ENCODE data around the gene BLOC1S3. TPM values are rescaled to one million over a fixed set of nuclear protein-coding genes. Genes with fewer than 3 reads are reported as not detected.

The BLOC1S3 gene, protein sequence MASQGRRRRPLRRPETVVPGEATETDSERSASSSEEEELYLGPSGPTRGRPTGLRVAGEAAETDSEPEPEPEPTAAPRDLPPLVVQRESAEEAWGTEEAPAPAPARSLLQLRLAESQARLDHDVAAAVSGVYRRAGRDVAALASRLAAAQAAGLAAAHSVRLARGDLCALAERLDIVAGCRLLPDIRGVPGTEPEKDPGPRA
- total RNA-seq: 10 to 100 TPM; 12.9 to 15.2 TPM
- 10.1 to 12.9 reads per million in 2 donors for total RNA-seq

DNA sequence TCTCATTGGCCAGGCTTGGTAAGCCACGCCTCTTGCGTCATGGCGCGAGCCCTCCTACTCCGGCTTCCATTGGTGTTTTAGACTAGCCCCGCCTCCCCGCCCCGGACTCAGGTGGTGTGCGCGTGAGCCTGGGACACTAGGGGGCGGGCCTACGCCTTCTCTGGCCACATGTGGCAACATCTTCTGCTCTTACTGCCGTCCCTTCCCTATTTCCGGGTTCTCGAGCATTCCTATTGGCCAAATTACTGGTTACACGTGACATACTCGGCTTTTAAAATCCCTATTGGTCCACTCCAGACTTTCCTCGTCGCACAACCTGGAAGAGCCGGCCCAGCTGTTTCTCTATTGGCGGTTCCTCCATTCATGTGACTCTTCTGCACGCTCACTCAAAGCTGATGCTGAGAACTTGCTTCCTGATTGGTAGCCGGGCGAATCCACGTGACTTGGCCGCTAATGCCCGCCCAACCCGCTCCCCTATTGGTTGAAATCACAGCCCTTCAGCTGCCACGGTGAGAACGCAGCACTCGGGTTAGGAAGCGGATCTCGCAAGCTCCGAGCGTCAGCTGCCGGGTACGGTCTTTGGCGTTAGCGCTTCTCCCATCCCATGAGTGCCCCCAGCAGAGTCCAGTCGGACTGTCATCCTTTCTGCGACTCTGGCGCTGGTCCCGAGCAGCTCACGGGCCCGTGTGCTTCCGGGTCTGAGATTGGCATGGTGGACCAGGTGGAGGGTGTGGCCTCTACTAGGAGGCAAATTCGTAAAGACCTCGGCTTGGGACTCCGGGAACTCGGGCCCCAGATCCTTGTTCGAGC, at the start of gene BLOC1S3:
Gene BLOC1S3 (plus strand): TSS at position 523 of the 810 bp plus-strand sequence. CDS start 513 bp downstream, outside the sequence.
- no peaks in the 10 kb centered on the region for H3K9me3 ChIP-seq (ENCODE audit: control insufficient read depth, low read length, poor library complexity, severe bottlenecking)
- Mint-ChIP-seq H3K27me3 (no peaks in the 10 kb centered on the region), H3K4me1 (peaks cover 24% of the 10 kb centered on the region), H3K4me3 (peak within 1 kb of the TSS; percentile 98), H3K27ac (peak within 1 kb of the TSS; percentile 83), H3K36me3 (ENCODE audit: low read depth) (peaks cover 8% of the 10 kb centered on the region)
- peak; percentile 87 for ATAC-seq
- peak; percentile 99 to 100 (median 99) for DNase-seq

DNA sequence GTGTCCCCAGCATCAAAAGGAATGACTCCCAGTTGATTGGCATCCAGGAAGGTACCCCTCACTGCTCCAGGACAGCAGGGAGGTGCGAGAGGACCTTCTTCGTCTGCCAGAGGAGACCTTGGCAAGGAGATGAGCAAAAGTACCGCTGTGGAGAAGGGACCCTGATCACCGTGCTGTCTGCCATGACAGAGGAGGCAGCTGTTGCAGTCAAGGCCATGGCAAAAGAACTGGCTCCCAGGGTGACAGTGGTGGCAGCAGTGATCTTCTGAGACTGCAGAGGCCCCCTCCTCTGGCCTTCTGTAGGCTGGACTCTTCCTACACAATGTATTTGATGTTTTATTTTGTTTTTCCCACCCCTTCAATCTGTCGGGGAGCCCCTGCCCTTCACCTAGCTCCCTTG, 49.8 kb upstream of the BLOC1S3 start:
- Mint-ChIP-seq H3K27me3 (no peaks in the 10 kb centered on the region), H3K4me3 (peak overlapping the region; percentile 12), H3K4me1 (peaks cover 10% of the 10 kb centered on the region), H3K27ac (no peak overlapping the region), H3K36me3 (ENCODE audit: low read depth) (no peaks in the 10 kb centered on the region)
- no peak for DNase-seq
- no peak for ATAC-seq
- H3K9me3 ChIP-seq (ENCODE audit: control insufficient read depth, low read length, poor library complexity, severe bottlenecking): no peaks in the 10 kb centered on the region

DNA sequence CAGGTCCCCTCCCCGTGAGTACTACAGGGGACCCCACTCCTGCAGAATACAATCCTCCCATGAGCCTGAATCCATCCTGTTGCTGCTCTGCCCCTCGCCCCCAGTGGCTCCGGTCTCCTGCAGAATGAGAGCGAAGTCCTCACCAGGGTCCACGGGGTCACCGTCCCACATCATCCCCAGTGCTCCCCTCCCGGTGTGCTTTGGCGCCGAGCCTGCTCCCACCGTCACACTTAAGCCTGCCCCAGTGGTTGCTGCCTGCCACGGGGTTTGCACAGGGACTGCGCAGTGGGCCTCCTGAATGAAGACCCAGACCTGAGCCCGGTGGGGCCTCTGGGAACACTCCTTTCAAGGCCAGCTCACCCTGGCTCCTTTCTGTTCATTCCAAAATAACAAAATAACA, 48.3 kb upstream of the BLOC1S3 start:
- no peak for ATAC-seq
- H3K36me3 Mint-ChIP-seq (ENCODE audit: low read depth): no peaks in the 10 kb centered on the region
- peaks cover 11% of the 10 kb centered on the region for H3K4me1 Mint-ChIP-seq
- no peak overlapping the region for H3K4me3 Mint-ChIP-seq
- no peak for DNase-seq
- no peaks in the 10 kb centered on the region for H3K27me3 Mint-ChIP-seq
- no peak overlapping the region for H3K27ac Mint-ChIP-seq
- no peaks in the 10 kb centered on the region for H3K9me3 ChIP-seq (ENCODE audit: control insufficient read depth, low read length, poor library complexity, severe bottlenecking)

DNA sequence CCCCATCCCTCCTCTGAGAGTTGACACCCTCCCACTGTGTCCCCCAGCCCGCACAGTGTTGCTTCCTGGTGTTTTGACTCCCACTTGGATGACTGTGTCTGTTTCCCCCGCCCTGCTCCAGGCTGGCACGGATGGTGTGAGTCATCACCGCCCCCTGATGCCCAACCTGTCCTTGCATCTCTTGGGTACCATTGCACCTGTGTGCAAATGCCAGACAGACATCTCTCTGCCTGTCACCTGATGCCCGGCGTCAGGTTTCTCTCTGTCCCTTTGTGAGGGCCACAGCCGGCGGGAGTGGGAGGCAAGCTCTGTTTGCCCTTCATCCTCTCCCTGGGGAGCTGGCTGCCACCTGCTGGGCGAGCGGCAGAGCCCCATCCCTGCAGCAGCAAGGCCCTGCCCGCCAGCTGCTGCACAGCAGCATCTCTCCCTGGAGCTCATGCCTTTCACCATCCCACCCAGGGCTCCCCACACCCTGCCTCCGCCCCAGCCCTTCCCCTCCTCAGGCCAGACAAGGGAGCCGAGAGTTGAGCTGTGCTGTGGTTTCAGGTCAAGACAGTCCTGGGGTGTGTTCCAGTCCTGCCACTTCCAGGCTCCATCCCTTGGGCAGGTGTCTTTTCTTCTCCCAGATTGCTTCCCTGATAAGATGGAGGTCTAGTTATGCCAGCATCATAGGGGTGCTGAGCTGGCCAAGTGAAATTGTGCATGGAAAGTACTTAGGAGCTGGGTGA, 47.5 kb upstream of the BLOC1S3 start:
- no peak overlapping the region for H3K27ac Mint-ChIP-seq
- no peak for DNase-seq
- ATAC-seq: no peak
- H3K4me1 Mint-ChIP-seq: peaks cover 8% of the 10 kb centered on the region
- H3K27me3 Mint-ChIP-seq: no peaks in the 10 kb centered on the region
- H3K9me3 ChIP-seq (ENCODE audit: control insufficient read depth, low read length, poor library complexity, severe bottlenecking): no peaks in the 10 kb centered on the region
- no peaks in the 10 kb centered on the region for H3K36me3 Mint-ChIP-seq (ENCODE audit: low read depth)
- H3K4me3 Mint-ChIP-seq: no peak overlapping the region

DNA sequence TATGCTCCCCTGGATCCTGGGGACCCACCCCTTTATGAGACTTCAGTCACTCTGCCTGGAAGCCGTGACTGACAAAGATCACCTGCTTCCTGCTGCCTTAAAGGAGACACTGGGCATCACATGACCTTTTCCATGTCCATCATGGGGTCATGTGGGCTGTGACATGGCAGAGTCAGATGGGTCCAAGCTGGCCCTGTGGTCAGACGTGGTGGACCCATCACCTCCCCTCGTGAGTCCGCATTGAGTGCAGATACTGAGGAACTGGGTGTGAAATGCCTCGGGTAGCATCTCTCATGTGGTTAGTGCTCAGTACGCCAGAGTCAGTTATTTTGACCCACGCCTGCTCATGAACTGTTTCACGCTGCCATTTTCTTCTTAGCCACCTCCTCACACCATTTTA, 44.9 kb upstream of the BLOC1S3 start:
- Mint-ChIP-seq H3K4me1 (peaks cover 15% of the 10 kb centered on the region), H3K27ac (no peak overlapping the region), H3K36me3 (ENCODE audit: low read depth) (no peaks in the 10 kb centered on the region), H3K4me3 (no peak overlapping the region), H3K27me3 (no peaks in the 10 kb centered on the region)
- no peaks in the 10 kb centered on the region for H3K9me3 ChIP-seq (ENCODE audit: control insufficient read depth, low read length, poor library complexity, severe bottlenecking)
- ATAC-seq (no peak), DNase-seq (no peak)

DNA sequence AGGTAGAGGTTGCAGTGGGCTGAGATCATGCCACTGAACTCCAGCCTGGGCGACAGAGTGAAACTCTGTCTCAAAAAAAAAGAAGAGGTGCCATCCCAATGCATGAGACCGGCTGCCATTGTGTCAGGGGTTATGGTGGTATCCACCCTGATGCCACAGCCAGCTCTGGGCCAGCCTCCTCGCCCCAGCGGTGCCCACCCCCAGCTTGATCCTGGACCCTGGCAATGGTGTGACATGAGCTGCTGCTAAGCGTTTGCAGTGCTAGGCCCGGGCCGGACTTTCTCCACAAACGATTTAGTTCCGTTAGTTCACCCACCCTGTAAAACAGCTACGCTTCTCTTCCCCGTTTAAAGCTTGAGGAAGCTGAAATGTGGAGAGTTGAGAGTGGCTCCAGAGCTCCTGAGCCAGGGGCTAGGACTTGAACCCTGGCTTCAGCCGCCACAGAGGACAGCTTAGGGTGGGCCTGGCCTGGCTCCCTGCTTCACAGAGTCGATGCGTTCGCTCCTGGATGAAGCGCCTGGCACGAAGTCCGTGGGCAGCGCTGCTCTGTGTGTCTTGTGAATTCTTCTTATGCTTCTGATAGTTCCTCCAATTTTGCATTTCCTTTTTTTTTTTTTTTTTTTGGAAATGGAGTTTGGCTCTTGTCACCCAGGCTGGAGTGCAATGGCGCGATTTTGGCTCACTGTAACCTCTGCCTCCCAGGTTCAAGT, 43.3 kb upstream of the BLOC1S3 start:
- Mint-ChIP-seq H3K27ac (no peak overlapping the region), H3K4me1 (peaks cover 16% of the 10 kb centered on the region)

DNA sequence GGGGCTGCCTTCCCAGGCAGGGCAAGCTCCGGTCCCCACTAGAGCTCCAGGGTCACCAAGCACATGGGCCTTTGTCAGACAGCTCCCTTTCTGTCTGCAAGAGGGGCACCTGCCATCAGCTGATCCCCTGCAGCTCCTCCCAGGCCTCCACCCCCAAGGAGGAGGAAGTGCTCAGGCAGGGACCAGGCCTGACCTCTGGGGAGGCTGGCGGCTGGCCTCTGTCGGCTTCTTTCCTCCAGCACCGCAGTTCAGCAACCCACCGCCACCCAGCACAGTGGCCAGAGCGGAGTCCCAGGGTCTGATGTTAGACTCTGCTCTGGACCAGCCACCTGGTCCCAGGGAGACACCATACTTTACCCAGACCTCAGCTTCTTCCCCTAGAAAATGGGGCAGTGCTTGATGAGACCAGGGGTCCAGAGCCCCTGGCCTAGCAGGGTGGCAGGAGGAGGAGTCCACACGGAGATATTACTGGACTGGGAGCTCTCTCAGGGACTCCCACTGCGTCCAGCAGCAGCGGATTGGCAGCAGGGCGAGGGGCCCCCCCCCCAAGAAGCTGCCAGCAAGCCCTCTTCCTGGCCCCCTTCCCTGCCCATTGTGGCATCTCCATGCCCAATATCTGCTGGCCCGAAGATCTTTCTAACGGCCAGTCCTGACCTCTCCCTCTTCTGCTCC, 41.9 kb upstream of the BLOC1S3 start:
- no peaks in the 10 kb centered on the region for H3K9me3 ChIP-seq (ENCODE audit: control insufficient read depth, low read length, poor library complexity, severe bottlenecking)
- H3K36me3 Mint-ChIP-seq (ENCODE audit: low read depth): no peaks in the 10 kb centered on the region
- no peak overlapping the region for H3K27ac Mint-ChIP-seq
- peaks cover 17% of the 10 kb centered on the region for H3K4me1 Mint-ChIP-seq
- ATAC-seq (no peak), DNase-seq (no peak)
- H3K4me3 Mint-ChIP-seq: no peak overlapping the region
- H3K27me3 Mint-ChIP-seq: no peaks in the 10 kb centered on the region

More for the DNA sequence above, 43.3 kb upstream of the BLOC1S3 start:
- no peaks in the 10 kb centered on the region for H3K36me3 Mint-ChIP-seq (ENCODE audit: low read depth)
- no peaks in the 10 kb centered on the region for H3K9me3 ChIP-seq (ENCODE audit: control insufficient read depth, low read length, poor library complexity, severe bottlenecking)
- no peak overlapping the region for H3K4me3 Mint-ChIP-seq
- DNase-seq (no peak), ATAC-seq (no peak)
- no peaks in the 10 kb centered on the region for H3K27me3 Mint-ChIP-seq

DNA sequence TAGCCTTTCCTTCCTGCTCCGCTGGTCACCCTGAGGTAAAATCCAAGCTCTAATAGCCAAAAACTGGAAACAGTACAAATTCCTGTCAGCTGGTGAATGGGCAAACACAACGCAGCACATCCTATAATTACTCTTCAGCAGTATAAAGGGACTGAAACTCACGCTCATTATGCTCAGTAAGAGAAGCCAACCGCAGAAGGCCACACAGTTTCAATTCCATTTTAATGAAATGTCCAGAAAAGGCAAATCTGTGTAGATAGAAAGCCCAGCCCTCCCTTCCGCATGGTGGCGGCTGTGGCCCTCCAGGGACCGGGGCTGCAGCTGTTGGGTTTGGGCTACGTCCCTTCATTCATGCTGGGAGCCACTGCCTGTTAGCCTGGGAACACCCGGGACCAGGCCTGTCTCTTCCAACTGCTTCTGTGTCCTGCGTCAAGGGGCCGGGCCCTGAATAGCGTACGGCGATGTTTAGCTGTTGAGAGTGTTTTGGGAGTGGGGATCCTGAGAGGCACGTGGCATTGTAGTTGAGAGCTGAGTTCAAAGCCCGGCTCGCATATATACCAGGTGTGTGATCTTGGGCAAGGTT, 41.3 kb upstream of the BLOC1S3 start:
- Mint-ChIP-seq H3K4me1 (peaks cover 14% of the 10 kb centered on the region), H3K4me3 (no peak overlapping the region), H3K36me3 (ENCODE audit: low read depth) (no peaks in the 10 kb centered on the region), H3K27me3 (no peaks in the 10 kb centered on the region), H3K27ac (peak overlapping the region; percentile 78)
- DNase-seq: no peak
- no peak for ATAC-seq
- H3K9me3 ChIP-seq (ENCODE audit: control insufficient read depth, low read length, poor library complexity, severe bottlenecking): no peaks in the 10 kb centered on the region

DNA sequence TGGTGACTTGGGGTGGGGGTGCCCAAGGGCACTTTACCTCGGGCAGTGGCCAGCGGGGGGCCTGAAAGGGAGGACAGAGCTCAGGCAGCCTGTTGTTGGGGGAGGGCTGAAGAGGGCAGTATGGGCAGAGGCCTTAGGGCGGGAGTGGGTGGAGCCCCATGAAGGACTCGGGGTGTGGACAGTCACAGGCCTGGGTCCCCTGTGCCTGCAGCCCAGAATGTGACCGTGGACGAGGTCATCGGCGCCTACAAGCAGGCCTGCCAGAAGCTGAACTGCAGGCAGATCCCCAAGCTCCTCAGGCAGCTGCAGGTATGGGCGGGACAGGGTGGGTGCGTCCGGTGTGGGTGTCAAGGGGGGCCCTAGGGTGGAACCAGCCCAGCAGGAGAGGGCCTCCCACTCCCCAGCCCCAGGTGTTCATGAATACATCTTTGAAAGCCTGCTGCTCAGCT, 40.3 kb upstream of the BLOC1S3 start:
- Mint-ChIP-seq H3K4me3 (no peak overlapping the region), H3K27ac (peak overlapping the region; percentile 78), H3K36me3 (ENCODE audit: low read depth) (peaks cover 3% of the 10 kb centered on the region), H3K4me1 (peaks cover 17% of the 10 kb centered on the region), H3K27me3 (no peaks in the 10 kb centered on the region)
- DNase-seq (no peak), ATAC-seq (no peak)
- no peaks in the 10 kb centered on the region for H3K9me3 ChIP-seq (ENCODE audit: control insufficient read depth, low read length, poor library complexity, severe bottlenecking)

DNA sequence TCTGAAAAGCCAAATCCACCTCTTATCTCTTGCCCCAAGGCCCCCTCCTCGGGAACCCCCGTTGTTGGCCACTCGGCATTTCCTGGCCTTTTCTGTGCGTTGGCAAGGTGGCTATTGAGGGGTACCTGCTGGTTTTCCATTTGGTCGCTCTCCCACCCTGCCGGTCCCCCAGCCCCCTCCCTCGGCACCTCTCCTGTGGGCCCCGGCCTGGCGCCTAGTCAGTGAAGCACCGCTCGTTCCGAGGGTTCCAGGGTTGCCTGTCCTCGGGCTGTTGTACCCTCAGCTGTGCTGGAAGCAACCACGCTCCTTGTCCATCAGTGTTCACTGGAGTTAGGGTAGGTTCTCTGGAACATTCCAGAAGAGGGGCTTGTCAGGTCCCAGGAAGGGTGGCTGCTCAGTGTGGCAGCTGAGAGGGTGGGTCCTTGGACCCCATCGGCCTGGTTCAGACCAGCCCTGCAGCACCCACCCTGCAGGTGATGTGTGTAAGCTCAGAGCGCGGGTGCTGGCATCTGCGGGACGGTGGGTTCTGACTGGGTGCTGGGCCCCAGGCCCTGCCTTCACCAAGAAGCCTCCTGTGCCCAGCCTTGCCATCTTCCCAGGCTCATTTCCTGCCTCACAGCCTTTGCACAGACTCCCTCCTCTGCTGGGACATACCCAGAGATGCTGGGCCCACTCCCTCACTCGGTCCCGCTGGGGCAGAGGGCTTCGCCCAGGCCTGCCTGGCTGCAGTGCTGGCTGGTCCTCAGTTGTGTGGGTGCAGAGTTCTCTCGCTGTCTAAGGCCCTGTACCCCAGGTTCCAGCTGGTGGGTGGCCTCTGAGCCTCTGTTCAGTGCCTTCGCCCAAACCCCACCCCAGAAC, 39.1 kb upstream of the BLOC1S3 start:
- peaks cover 13% of the 10 kb centered on the region for H3K4me1 Mint-ChIP-seq
- no peak for ATAC-seq
- no peaks in the 10 kb centered on the region for H3K9me3 ChIP-seq (ENCODE audit: control insufficient read depth, low read length, poor library complexity, severe bottlenecking)
- H3K27me3 Mint-ChIP-seq: no peaks in the 10 kb centered on the region
- no peak overlapping the region for H3K4me3 Mint-ChIP-seq
- H3K36me3 Mint-ChIP-seq (ENCODE audit: low read depth): peaks cover 3% of the 10 kb centered on the region
- DNase-seq: no peak
- no peak overlapping the region for H3K27ac Mint-ChIP-seq

DNA sequence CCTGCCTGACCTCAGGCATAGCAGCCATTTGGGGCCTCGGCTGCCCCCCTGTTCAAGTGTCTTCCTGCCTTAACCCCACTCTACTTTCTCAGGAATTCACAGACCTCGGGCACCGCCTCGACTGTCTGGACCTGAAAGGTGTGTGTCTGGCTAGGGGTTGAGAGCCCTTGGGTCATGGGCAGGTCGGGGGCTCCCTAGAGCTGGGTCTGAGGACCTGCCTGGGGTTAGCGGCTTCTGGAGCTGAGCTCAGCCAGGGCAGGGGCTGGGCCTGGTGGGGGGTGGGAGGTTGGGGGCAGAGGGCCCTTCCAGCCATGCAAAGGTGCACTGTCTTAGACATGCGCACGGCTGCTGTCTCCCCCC, 38.5 kb upstream of the BLOC1S3 start:
- H3K4me1 Mint-ChIP-seq: peaks cover 13% of the 10 kb centered on the region
- no peak overlapping the region for H3K27ac Mint-ChIP-seq
- no peaks in the 10 kb centered on the region for H3K27me3 Mint-ChIP-seq
- no peak for ATAC-seq
- no peak for DNase-seq
- peaks cover 3% of the 10 kb centered on the region for H3K36me3 Mint-ChIP-seq (ENCODE audit: low read depth)
- H3K4me3 Mint-ChIP-seq: no peak overlapping the region
- no peaks in the 10 kb centered on the region for H3K9me3 ChIP-seq (ENCODE audit: control insufficient read depth, low read length, poor library complexity, severe bottlenecking)
